Naive thymus-derived CD4-positive, alpha-beta T cell (primary cell): ENCODE results near the gene SLC6A3. TPM values are rescaled to one million over a fixed set of nuclear protein-coding genes. Genes with fewer than 3 reads are reported as not detected.

Experiments
- ATAC-seq: fragments of 150-1000 bp; cut with Tn5 transposase; 2 replicates; pipeline ENCODE4 v1.10.0; 2021; ENCODE audit warnings: mild to moderate bottlenecking, moderate library complexity
- CTCF ChIA-PET: fragments of 350-600 bp; sonication (Branson Sonifier 250); formaldehyde crosslinking; loops from one replicate; lab custom pipeline; 2021; ENCODE audit warnings: antibody characterized with exemption; lab: Charles Lee
- POLR2A ChIA-PET: fragments of 350-600 bp; sonication (Branson Sonifier 250); formaldehyde crosslinking; loops from one replicate; lab custom pipeline; 2021; ENCODE audit warnings: antibody characterized with exemption, inconsistent platforms; lab: Charles Lee
- DNase-seq, 9 donors: peaks; one replicate each; pipeline versions ENCODE4 v3.0.0 to v3.0.0-alpha.2; 2020 to 2022; ENCODE audit warnings: mixed read lengths in 1 of 9
- H3K27ac ChIP-seq: one replicate; pipeline ENCODE4 v1.7.0; 2013; ENCODE audit warnings: mild to moderate bottlenecking, low read depth, low read length, moderate library complexity
- H3K27me3 ChIP-seq, 2 donors: one replicate each; pipeline ENCODE4 v1.7.0; 2013; ENCODE audit warnings: low read length in 2 of 2, mild to moderate bottlenecking in 2 of 2, moderate library complexity in 2 of 2; ENCODE audit not compliant: control insufficient read depth in 2 of 2, insufficient read depth in 2 of 2
- H3K36me3 ChIP-seq, 3 experiments: 1 replicate in 2 of 3; 2 replicates in 1 of 3; pipeline ENCODE4 v1.7.0; 2013; ENCODE audit warnings: low read length in 3 of 3, mild to moderate bottlenecking in 3 of 3, moderate library complexity in 1 of 3; ENCODE audit not compliant: insufficient read depth in 3 of 3, control insufficient read depth in 2 of 3
- H3K4me1 ChIP-seq, 2 donors: one replicate each; pipeline ENCODE4 v1.7.0; 2013; ENCODE audit warnings: low read length in 2 of 2, mild to moderate bottlenecking in 2 of 2, moderate library complexity in 1 of 2; ENCODE audit not compliant: control insufficient read depth in 2 of 2, insufficient read depth in 2 of 2
- H3K4me3 ChIP-seq: 2 replicates; pipeline ENCODE4 v1.7.0; 2013; ENCODE audit warnings: mild to moderate bottlenecking, low read length
- H3K9me3 ChIP-seq, 3 experiments: 1 replicate in 2 of 3; 2 replicates in 1 of 3; pipeline ENCODE4 v1.7.0; 2013; ENCODE audit warnings: low read length in 3 of 3; ENCODE audit not compliant: control insufficient read depth in 2 of 3
- H3K27ac Mint-ChIP-seq, 9 donors: one replicate each; pipeline ENCODE4 v1.8.0; 2020 to 2022; ENCODE audit warnings: mixed read lengths in 9 of 9, mild to moderate bottlenecking in 8 of 9, moderate library complexity in 5 of 9, inconsistent platforms in 2 of 9
- H3K27me3 Mint-ChIP-seq, 5 donors: one replicate each; pipeline ENCODE4 v1.8.0; 2021 to 2022; ENCODE audit warnings: mixed read lengths in 5 of 5, mild to moderate bottlenecking in 1 of 5
- H3K36me3 Mint-ChIP-seq, 5 donors: one replicate each; pipeline ENCODE4 v1.8.0; 2020 to 2022; ENCODE audit warnings: mixed read lengths in 5 of 5, mild to moderate bottlenecking in 3 of 5, inconsistent platforms in 1 of 5
- H3K4me1 Mint-ChIP-seq, 7 donors: one replicate each; pipeline ENCODE4 v1.8.0; 2020 to 2022; ENCODE audit warnings: mixed read lengths in 7 of 7, mild to moderate bottlenecking in 3 of 7, inconsistent platforms in 1 of 7
- H3K4me3 Mint-ChIP-seq, 10 donors: one replicate each; pipeline ENCODE4 v1.8.0; 2020 to 2022; ENCODE audit warnings: mild to moderate bottlenecking in 10 of 10, mixed read lengths in 10 of 10, moderate library complexity in 6 of 10, inconsistent platforms in 2 of 10
- H3K9me3 Mint-ChIP-seq, 11 donors: one replicate each; pipeline ENCODE4 v1.8.0; 2020 to 2022; ENCODE audit warnings: mixed read lengths in 11 of 11, mild to moderate bottlenecking in 4 of 11, inconsistent platforms in 1 of 11, moderate library complexity in 1 of 11
- intact Hi-C, 2 donors: fragments of 100-400 bp; cut with micrococcal nuclease; formaldehyde crosslinking; loops; one replicate each; pipeline ENCODE4 v1.15.1; 2023
- polyA plus RNA-seq, 2 donors: library from polyadenylated mRNA; unstranded; fragments of 300-500 nt; fragmentation: Illumina TruSeq; gene quantifications; one replicate each; pipeline ENCODE4 v1.2.3, GENCODE V29; 2021
- total RNA-seq, 6 experiments: library from RNA in 5 of 6; stranded (reverse) in 5 of 6; gene quantifications; 1 replicate in 5 of 6; 2 replicates in 1 of 6; pipeline ENCODE4 v1.2.3 and lab custom pipeline; 2021 to 2026

Gene SLC6A3
- total and polyA plus RNA-seq, 7 experiments from 2014 or later, result 0.07 TPM; not detected in 6

DNA sequence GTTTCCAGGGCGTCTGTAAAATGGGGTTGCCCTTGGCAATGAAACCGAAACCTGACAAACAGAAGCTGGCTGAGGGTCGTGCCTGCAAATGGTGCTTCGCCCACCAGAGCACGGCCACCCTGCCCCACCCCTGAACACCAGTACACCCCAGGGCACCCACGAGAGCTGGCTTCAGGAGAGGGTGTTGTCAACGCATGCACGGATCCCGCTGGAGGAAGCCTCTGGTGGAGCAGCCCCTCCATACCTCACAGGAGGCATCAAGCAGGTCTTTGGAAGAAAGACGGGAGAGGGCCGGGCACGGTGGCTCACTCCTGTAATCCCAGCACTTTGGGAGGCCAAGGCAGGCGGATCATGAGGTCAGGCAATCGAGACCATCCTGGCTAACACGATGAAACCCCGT, 8.6 kb downstream of the SLC6A3 start:
- DNase-seq (peak in 1 of 9 donors; percentile 2), ATAC-seq (no peak)
- peaks cover 0 to 10% (median 0%) of the 10 kb centered on the region in 3 experiments for H3K9me3 ChIP-seq
- Mint-ChIP-seq H3K27me3 (peaks cover 0 to 39% (median 23%) of the 10 kb centered on the region in 5 donors), H3K4me1 (no peaks in the 10 kb centered on the region), H3K4me3 (no peak overlapping the region), H3K36me3 (peaks cover 0 to 13% (median 4%) of the 10 kb centered on the region in 5 donors), H3K27ac (no peak overlapping the region), H3K9me3 (peaks cover 6 to 18% (median 11%) of the 10 kb centered on the region in 11 donors)
- no peaks in the 10 kb centered on the region for H3K4me1 ChIP-seq
- H3K36me3 ChIP-seq, result no peaks in the 10 kb centered on the region
- CTCF ChIA-PET, result no interaction called here
- H3K27me3 ChIP-seq, result no peaks in the 10 kb centered on the region
- H3K4me3 ChIP-seq, result no peak overlapping the region
- POLR2A ChIA-PET, result no interaction called here
- intact Hi-C loops, result no loop called here
- no peak overlapping the region for H3K27ac ChIP-seq

DNA sequence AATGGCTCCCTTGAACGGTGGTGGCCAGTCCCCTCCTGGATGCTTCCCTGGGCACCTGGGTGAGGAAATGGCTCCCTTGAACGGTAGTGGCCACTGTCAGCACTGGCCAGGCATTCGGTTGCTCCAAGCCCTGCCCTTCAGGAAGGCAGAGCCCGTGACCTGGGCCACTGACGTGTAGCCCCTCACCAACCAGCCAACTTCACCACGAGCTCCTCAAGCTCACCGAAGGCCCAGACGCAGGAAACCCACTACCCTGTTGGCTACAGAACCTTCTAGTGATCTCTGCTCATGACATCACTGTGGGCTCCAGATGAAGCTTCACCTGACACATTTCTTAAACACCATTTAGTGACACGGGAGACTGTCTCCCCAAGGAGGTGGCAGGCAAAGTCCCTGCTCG, 9.2 kb downstream of the SLC6A3 start:
- Histone ChIP-seq H3K27me3 (no peaks in the 10 kb centered on the region), H3K36me3 (no peaks in the 10 kb centered on the region), H3K4me3 (no peak overlapping the region), H3K27ac (no peak overlapping the region), H3K4me1 (no peaks in the 10 kb centered on the region), H3K9me3 (peaks cover 0 to 7% (median 0%) of the 10 kb centered on the region in 3 experiments)
- H3K9me3 Mint-ChIP-seq, result peaks cover 6 to 18% (median 10%) of the 10 kb centered on the region in 11 donors
- no peak overlapping the region for H3K4me3 Mint-ChIP-seq
- no peaks in the 10 kb centered on the region for H3K4me1 Mint-ChIP-seq
- ChIA-PET POLR2A (no interaction called here), CTCF (no interaction called here)
- no peak overlapping the region for H3K27ac Mint-ChIP-seq
- peaks cover 0 to 34% (median 20%) of the 10 kb centered on the region in 5 donors for H3K27me3 Mint-ChIP-seq
- intact Hi-C loops, result no loop called here
- peaks cover 0 to 13% (median 4%) of the 10 kb centered on the region in 5 donors for H3K36me3 Mint-ChIP-seq
- DNase-seq (no peak), ATAC-seq (no peak)

DNA sequence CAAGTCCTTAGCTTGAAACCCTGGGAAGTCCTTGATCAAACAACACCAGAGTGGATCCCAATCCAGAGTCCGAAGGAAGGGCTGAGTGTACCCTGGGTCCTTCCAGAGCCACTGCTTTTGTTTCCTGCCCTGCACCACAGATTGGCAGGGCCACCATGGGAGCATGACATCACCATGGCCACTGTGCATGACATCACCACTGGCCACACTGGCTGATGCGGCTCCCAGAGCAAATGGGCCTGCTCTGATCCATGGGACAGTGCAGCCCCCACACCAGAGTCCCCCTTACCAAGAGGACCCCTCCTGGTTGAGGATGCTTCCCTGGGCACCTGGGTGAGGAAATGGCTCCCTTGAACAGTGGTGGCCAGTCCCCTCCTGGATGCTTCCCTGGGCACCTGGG, 9.9 kb downstream of the SLC6A3 start:
- Mint-ChIP-seq H3K9me3 (peaks cover 6 to 17% (median 7%) of the 10 kb centered on the region in 11 donors), H3K4me3 (no peak overlapping the region), H3K27me3 (peaks cover 0 to 27% (median 20%) of the 10 kb centered on the region in 5 donors), H3K27ac (no peak overlapping the region), H3K4me1 (no peaks in the 10 kb centered on the region), H3K36me3 (peaks cover 0 to 13% (median 4%) of the 10 kb centered on the region in 5 donors)
- CTCF ChIA-PET, result no interaction called here
- H3K27ac ChIP-seq, result no peak overlapping the region
- DNase-seq, result peak in 2 of 9 donors; percentile 1 to 4
- no peaks in the 10 kb centered on the region for H3K4me1 ChIP-seq
- intact Hi-C loops, result no loop called here
- H3K9me3 ChIP-seq, result peaks cover 0 to under 1% (median 0%) of the 10 kb centered on the region in 3 experiments
- no peaks in the 10 kb centered on the region for H3K27me3 ChIP-seq
- H3K4me3 ChIP-seq, result no peak overlapping the region
- ATAC-seq, result no peak
- no peaks in the 10 kb centered on the region for H3K36me3 ChIP-seq
- POLR2A ChIA-PET, result no interaction called here

DNA sequence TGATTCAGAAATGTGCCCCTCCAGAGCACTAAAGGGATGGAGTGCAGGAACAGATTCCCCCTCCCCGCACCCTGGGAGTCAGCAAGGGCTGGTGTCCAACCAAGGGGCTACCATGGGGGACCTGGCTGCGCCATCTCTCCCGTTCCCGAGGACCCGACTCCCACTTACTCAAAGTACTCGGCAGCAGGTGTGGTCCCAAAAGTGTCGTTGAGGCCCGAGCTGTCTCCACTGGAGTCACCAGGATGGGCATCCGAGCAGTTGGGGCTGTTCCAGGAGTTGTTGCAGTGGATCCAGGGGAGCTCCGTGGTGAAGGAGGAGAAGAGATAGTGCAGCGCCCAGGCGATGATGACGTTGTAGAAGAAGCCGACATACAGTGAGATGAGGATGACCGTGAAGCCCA, 12.9 kb downstream of the SLC6A3 start:
- Mint-ChIP-seq H3K4me3 (no peak overlapping the region), H3K27me3 (peaks cover 0 to 11% (median 8%) of the 10 kb centered on the region in 5 donors), H3K4me1 (no peaks in the 10 kb centered on the region), H3K36me3 (peaks cover 0 to 20% (median 7%) of the 10 kb centered on the region in 5 donors), H3K9me3 (peaks cover 6 to 36% (median 26%) of the 10 kb centered on the region in 11 donors), H3K27ac (no peak overlapping the region)
- Histone ChIP-seq H3K36me3 (no peaks in the 10 kb centered on the region), H3K9me3 (peaks cover 5 to 25% (median 5%) of the 10 kb centered on the region in 3 experiments), H3K27ac (no peak overlapping the region), H3K4me3 (no peak overlapping the region), H3K27me3 (no peaks in the 10 kb centered on the region), H3K4me1 (no peaks in the 10 kb centered on the region)
- no peak for ATAC-seq
- DNase-seq, result no peak
- ChIA-PET POLR2A (no interaction called here), CTCF (no interaction called here)
- intact Hi-C loops, result no loop called here

DNA sequence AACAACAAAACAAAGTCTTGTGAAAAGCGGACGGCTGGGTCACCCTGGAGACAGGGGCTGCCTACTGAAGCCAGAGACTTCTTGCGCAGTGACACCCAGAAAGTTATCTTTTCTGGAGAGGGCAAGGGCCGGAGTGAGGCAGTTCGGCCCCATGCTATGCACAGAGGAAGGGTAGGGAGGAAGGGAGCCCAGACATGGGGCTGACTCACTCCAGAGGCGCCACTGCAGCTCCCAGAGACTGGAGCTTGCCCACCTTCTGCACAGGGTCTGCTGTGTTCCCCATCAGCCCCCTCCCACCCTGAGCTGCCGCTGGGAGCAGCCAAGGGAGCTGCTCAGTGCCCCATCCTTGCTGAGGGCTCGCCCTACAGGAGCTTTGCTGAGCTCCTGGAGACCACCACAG, 13.3 kb downstream of the SLC6A3 start:
- intact Hi-C loops, result no loop called here
- H3K4me1 ChIP-seq, result no peaks in the 10 kb centered on the region
- ChIA-PET CTCF (no interaction called here), POLR2A (no interaction called here)
- Mint-ChIP-seq H3K4me3 (no peak overlapping the region), H3K36me3 (peaks cover 0 to 20% (median 7%) of the 10 kb centered on the region in 5 donors), H3K4me1 (no peaks in the 10 kb centered on the region), H3K27me3 (peaks cover 0 to 8% (median 6%) of the 10 kb centered on the region in 5 donors), H3K27ac (no peak overlapping the region), H3K9me3 (peaks cover 9 to 40% (median 28%) of the 10 kb centered on the region in 11 donors)
- no peak overlapping the region for H3K4me3 ChIP-seq
- DNase-seq (peak in 1 of 9 donors; percentile 14), ATAC-seq (no peak)
- no peaks in the 10 kb centered on the region for H3K27me3 ChIP-seq
- H3K27ac ChIP-seq, result no peak overlapping the region
- peaks cover 5 to 25% (median 5%) of the 10 kb centered on the region in 3 experiments for H3K9me3 ChIP-seq
- H3K36me3 ChIP-seq, result no peaks in the 10 kb centered on the region

DNA sequence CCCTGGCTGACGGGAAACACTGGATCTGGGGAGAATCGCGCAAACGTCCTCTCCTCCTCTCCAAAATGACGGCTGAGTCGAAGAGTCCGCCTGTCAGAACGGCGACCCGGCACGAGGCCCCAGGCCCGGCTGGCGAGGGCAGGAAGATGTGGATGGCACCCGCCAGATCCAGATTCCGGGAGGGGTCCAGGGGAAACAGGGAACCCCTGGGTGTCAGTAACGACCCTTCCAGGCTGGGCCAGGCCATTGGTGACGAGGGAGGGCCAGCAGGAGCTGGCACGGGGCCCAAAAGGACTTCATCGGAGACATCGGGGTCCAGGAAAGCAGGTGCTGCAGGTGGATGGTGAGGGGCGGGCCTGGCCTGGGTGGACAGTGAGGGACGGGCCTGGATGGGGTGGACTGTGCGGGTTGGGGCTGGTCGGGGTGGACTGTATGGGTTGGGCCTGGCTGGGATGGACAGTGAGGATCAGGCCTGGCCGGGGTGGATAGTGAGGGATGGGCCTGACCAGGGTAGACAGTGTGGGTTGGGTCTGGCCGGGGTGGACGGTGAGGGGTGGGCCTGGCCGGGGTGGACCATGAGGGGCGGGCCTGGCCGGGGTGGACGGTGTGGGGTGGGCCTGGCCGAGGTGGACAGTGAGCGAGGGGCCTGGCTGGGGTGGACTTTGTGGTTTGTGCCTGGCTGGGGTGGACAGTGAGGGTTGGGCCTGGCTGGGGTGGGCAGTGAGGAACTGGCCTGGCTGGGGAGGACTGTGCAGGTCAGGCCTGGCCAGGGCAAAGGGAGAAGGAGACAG, 14.0 kb downstream of the SLC6A3 start:
- Histone ChIP-seq H3K4me1 (no peaks in the 10 kb centered on the region), H3K4me3 (no peak overlapping the region), H3K27ac (no peak overlapping the region), H3K36me3 (no peaks in the 10 kb centered on the region), H3K27me3 (no peaks in the 10 kb centered on the region), H3K9me3 (peaks cover 5 to 29% (median 5%) of the 10 kb centered on the region in 3 experiments)
- Mint-ChIP-seq H3K4me1 (no peaks in the 10 kb centered on the region), H3K27ac (no peak overlapping the region), H3K36me3 (peaks cover 0 to 23% (median 7%) of the 10 kb centered on the region in 5 donors), H3K27me3 (peaks cover 0 to 10% (median 8%) of the 10 kb centered on the region in 5 donors), H3K4me3 (no peak overlapping the region), H3K9me3 (peaks cover 15 to 47% (median 32%) of the 10 kb centered on the region in 11 donors)
- intact Hi-C loops, result no loop called here
- DNase-seq, result peak in 1 of 9 donors; percentile 3
- ChIA-PET CTCF (no interaction called here), POLR2A (no interaction called here)
- no peak for ATAC-seq
